ENCODE results near the gene ZNF750.

The ZNF750 gene

GRCh38 chr17:82832881-82833475, 6.8 kb downstream of the ZNF750 start:
- no peak for DNase-seq

DNA sequence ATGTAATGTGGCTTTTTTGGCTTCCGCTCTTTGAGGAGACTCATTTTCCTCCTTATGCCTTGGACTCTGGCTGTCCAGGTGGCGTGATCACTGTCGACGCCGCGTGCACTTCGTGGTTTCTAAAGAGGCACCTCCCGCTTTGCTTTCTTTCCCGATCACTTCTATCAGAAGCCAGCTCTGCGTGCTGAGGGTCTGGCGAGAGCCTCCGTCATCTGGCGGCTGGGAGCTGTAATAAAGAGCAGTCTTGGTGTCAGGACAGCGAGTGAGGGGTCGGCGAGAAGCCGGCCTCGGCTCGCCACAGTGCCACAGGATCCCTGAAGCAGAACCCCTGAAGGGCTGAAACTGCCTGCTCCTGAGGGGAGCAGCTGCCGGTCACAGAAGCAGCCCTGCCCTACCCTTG, 7.4 kb downstream of the ZNF750 start:
- DNase-seq = no peak

- no peak for DNase-seq
Measured at GRCh38 chr17:82831818-82832200, 8.0 kb downstream of the ZNF750 start.

GRCh38 chr17:82831041-82831817, 8.6 kb downstream of the ZNF750 start:
- no peak for DNase-seq

DNA sequence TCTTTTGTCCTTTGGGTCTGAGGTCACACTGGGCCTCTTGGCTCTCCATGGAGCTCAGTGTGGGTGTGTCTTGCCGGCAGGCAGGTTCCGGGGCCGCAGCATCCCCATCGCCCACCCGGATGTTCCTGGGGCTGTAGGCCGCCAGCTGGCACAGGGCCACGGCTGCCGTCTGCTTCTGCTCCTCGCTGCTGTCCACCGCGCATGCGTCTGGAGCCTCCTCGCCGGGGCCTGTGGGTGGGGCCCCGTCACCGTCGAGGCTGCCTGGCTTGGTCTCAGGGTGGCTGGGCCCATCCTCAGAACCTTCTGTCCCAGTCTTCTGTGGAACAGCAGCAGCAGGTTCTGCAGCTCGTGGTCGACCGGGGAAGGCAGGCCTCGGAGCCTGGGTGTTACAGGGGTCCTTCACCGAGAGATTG, 9.6 kb downstream of the ZNF750 start:
- no peak for DNase-seq

- DNase-seq = no peak
Measured at GRCh38 chr17:82828875-82829487, 10.8 kb downstream of the ZNF750 start.

- DNase-seq = no peak
Measured at GRCh38 chr17:82826956-82827355, 12.9 kb downstream of the ZNF750 start.

DNA sequence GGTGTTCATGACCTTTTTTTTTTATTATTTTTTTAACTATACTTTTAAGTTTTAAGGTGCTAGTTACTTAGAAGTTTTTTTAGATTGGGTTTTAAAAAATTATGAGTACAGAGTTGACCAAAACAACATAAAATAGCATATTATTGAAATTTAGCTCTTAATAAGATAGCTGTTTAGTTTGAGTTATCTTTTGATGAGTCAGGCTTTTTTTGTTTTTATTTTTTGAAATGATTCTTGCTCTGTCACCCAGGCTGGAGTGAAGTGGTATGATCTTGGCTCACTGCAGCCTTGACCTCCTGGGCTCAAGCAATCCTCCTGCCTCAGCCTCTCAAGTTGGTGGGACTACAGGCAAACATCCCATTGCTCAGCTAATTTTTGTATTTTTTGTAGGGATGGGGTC, 13.6 kb downstream of the ZNF750 start:
- DNase-seq = no peak

- DNase-seq = no peak
Measured at GRCh38 chr17:82825540-82826124, 14.2 kb downstream of the ZNF750 start.

DNA sequence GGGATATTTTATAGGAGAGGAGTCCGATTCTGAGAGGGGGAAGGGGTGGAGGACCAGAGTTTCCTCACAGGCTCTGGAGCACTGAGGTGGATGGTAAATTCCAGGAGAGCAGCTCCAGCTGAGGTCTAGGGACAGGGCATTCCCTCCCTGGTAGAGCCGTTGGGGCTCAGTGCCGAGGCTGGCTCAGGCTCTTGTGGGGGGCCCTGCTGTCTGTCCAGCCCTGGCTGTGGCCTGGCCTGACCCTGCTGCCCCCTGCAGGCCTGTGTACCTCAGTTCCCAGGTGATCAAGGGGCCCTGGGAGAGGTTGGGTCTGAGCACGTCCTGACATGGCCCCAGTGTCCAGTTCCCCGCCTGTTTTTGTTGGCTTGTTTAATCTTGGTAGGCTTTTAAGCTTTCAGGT, 16.8 kb downstream of the ZNF750 start:
- DNase-seq = no peak

- no peak for DNase-seq
Measured at GRCh38 chr17:82822281-82822680, 17.5 kb downstream of the ZNF750 start.

GRCh38 chr17:82821554-82821953, 18.3 kb downstream of the ZNF750 start:
- no peak for DNase-seq

DNA sequence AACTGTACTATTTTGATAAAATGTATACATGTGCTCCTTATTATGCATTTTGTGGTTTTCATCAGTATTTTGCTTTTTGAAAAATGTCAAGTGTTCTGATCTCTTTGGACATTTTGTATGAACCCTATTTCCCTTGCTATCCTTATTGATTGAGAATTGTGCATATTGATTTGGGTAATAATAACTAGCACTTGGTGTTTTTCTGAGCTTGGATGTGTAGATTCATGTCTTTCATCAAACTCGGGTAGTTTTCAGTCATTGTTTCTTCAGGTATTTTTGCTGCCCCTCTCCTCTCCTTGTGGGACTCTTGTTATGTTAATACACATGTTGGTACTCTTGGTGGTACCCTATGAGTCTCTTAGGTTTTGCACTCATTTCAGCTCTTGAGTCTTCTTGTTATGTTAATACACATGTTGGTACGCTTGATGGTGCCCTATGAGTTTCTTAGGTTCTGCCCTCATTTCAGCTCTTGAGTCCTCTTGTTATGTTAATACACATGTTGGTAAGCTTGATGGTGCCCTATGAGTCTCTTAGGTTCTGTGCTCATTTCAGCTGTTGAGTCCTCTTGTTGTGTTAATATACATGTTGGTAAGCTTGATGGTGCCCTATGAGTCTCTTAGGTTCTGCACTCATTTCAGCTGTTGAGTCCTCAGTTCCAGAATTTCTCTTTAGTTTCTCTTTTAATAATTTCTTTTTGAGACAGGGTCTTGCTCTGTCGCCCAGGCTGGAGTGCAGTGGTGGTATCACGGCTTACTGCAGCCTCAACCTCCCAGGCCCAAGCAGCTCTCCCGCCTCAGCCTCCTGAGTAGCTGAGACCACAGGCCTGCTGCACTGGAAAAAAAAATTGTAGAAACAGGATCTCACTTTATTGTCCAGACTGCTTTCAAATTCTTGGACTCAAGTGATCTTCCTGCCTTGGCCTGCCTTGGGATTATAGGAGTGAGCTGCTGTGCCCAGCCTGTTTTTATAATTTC, 19.3 kb downstream of the ZNF750 start:
- DNase-seq = no peak

DNA sequence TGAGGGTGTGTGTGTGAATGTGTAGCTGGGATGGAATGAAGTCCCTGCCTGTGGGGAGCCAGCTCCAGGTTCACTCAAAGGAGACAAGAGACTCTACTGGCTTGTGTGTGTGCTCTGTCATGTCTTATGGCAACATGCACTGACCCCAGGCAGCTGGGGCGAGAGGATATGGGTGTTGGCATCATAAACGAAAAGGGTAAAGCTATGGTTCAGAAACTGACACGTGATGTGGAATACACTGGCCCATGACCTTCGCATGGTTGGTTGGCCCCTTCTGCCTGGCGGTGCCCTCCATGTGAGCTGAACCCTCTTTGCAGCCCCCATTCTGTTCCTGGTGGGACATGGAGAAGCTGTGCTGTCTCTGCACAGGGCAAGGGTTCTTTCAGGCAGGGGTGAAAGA, 21.9 kb downstream of the ZNF750 start:
- DNase-seq = no peak

DNA sequence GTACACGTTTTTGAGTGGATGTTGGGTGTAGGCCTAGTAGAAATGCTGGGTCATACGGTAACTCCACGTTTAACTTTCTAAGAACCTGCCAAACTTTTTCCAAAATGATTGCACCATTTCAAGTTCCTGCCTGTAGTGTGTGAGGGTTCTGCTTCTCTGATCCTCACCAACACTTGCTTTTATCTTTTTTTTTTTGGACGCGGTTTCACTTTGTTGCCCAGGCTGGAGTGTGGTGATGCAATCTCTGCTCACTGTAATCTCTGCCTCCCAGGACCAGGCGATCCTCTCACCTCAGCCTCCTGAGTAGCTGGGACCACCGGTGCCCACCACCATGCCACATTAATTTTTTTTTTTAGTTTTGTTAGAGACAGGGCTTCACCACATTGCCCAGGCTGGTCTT, 23.5 kb downstream of the ZNF750 start:
- DNase-seq = no peak

GRCh38 chr17:82815790-82816305, 24.0 kb downstream of the ZNF750 start:
- no peak for DNase-seq

DNA sequence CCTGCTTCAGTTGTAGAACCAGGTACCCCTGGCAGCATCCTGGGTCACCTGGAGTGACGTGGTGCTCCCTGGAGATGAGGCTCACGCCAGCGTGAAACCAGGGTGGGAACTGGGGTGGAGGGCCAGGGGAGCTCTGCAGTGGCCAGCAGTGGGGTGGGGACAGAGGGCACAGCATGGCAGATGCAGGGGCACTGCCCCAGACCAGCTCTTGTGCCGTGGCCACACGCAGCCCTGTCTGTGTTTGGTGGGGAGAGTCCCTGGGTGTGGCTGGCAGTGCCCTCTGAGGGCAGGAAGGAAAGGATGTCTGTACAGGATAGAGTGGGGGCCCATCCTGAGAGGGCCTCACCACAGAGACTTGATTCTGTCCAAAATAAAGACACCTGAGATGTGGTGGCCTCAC, 24.5 kb downstream of the ZNF750 start:
- no peak for DNase-seq

- no peak for DNase-seq
Measured at GRCh38 chr17:82814834-82815233, 25.0 kb downstream of the ZNF750 start.

- no peak for DNase-seq
Measured at GRCh38 chr17:82813299-82814051, 26.3 kb downstream of the ZNF750 start.

- DNase-seq = no peak
Measured at GRCh38 chr17:82812601-82813000, 27.2 kb downstream of the ZNF750 start.

DNA sequence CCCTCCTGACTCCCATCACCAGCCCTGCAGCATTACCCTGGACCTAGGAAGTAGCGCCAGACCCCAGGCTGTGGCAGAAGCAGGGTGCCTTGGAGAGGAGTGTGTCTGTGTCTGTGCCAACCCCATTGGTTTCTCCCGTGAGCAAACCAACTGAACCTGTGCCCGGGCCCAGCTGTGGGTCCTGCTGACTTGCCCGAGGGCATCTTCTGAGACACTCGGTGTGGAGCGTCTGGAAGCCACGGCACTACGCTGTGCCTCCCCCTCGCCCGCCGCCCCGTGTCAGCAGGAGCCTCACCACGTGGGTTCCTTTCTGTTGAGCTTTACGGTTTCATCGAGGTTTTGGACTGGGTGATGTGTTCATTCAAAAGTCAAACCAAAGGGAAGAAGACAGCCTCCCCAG, 27.8 kb downstream of the ZNF750 start:
- no peak for DNase-seq
